Measurements from ENCODE around the gene NENF.
A peak's percentile ranks its signal among the peaks of the same experiment; 100 is the strongest.

Gene NENF

GRCh38 chr1:212471286-212471685, 38.6 kb downstream of the NENF start:
- Histone ChIP-seq H3K23ac (ENCODE audit: low read depth, low read length, poor library complexity) (no peak overlapping the region), H2AK5ac (ENCODE audit: low read depth, low read length) (no peak overlapping the region)

GRCh38 chr1:212471891-212472675, 39.4 kb downstream of the NENF start:
- no peaks in the 10 kb centered on the region for H3K9me3 ChIP-seq (replicated peaks in 1 of 2; ENCODE audit: control insufficient read depth in 2 of 2, insufficient read depth in 1 of 2, low read depth in 1 of 2, low read length in 2 of 2)
- no peak overlapping the region for H2AFZ ChIP-seq (ENCODE audit: low read length)
- no peak overlapping the region for H3K27ac ChIP-seq (replicated peaks; ENCODE audit: low read length)
- peak overlapping the region; percentile 18 for H2BK15ac ChIP-seq (ENCODE audit: low read length)
- no peak overlapping the region for H2BK120ac ChIP-seq (ENCODE audit: low read depth, low read length)
- H3K4ac ChIP-seq (ENCODE audit: low read length): no peak overlapping the region
- no peak overlapping the region for H3K18ac ChIP-seq (ENCODE audit: low read length)
- no CpG with 5 or more reads among the region's 17 CpGs for WGBS, 2 donors (ENCODE audit: extremely low coverage in 2 of 2, insufficient read length in 2 of 2, insufficient replicate concordance in 1 of 2)
- no peak overlapping the region for H2BK5ac ChIP-seq (ENCODE audit: low read length)
- H2AK5ac ChIP-seq (ENCODE audit: low read depth, low read length): no peak overlapping the region
- peaks cover 0 to 16% (median 0%) of the 10 kb centered on the region in 3 experiments for H3K27me3 ChIP-seq (ENCODE audit: control insufficient read depth in 3 of 3, insufficient read depth in 3 of 3, low read depth in 1 of 3, low read length in 3 of 3)
- no peak overlapping the region for H3K23ac ChIP-seq (ENCODE audit: low read depth, low read length, poor library complexity)
- H4K91ac ChIP-seq (ENCODE audit: low read depth, low read length, poor library complexity): no peak overlapping the region
- H3K4me2 ChIP-seq (ENCODE audit: insufficient read depth, low read length, poor library complexity, severe bottlenecking): no peak overlapping the region
- no peaks in the 10 kb centered on the region for H3K4me1 ChIP-seq (ENCODE audit: control insufficient read depth in 2 of 2, insufficient read depth in 1 of 2, low read depth in 1 of 2, low read length in 2 of 2)
- no peaks in the 10 kb centered on the region for H3K79me1 ChIP-seq (ENCODE audit: low read depth, low read length)
- H3K36me3 ChIP-seq (replicated peaks in 1 of 2; ENCODE audit: control insufficient read depth in 2 of 2, insufficient read depth in 2 of 2, low read length in 2 of 2): no peaks in the 10 kb centered on the region
- H2BK12ac ChIP-seq (ENCODE audit: low read length): no peak overlapping the region
- no peak for DNase-seq (ENCODE audit: low spot score)
- no peak overlapping the region for H3K14ac ChIP-seq (ENCODE audit: low read length)
- H4K8ac ChIP-seq (ENCODE audit: low read depth, low read length): no peak overlapping the region
- H3K9ac ChIP-seq (ENCODE audit: low read depth, low read length, poor library complexity): no peak overlapping the region
- no peak overlapping the region for H3K4me3 ChIP-seq (ENCODE audit: low read length in 2 of 2)

More at GRCh38 chr1:212471286-212471685, 38.6 kb downstream of the NENF start:
- WGBS, 2 donors (ENCODE audit: extremely low coverage in 2 of 2, insufficient read length in 2 of 2, insufficient replicate concordance in 1 of 2): no CpG with 5 or more reads among the region's 3 CpGs
- H3K18ac ChIP-seq (ENCODE audit: low read length): no peak overlapping the region
- H2BK15ac ChIP-seq (ENCODE audit: low read length): no peak overlapping the region
- no peak overlapping the region for H3K4me2 ChIP-seq (ENCODE audit: insufficient read depth, low read length, poor library complexity, severe bottlenecking)
- no peak overlapping the region for H4K91ac ChIP-seq (ENCODE audit: low read depth, low read length, poor library complexity)
- H3K36me3 ChIP-seq (replicated peaks in 1 of 2; ENCODE audit: control insufficient read depth in 2 of 2, insufficient read depth in 2 of 2, low read length in 2 of 2): no peaks in the 10 kb centered on the region
- no peak overlapping the region for H3K9ac ChIP-seq (ENCODE audit: low read depth, low read length, poor library complexity)
- no peak overlapping the region for H2BK5ac ChIP-seq (ENCODE audit: low read length)
- no peaks in the 10 kb centered on the region for H3K9me3 ChIP-seq (replicated peaks in 1 of 2; ENCODE audit: control insufficient read depth in 2 of 2, insufficient read depth in 1 of 2, low read depth in 1 of 2, low read length in 2 of 2)
- H4K8ac ChIP-seq (ENCODE audit: low read depth, low read length): no peak overlapping the region
- peaks cover 0 to 16% (median 0%) of the 10 kb centered on the region in 3 experiments for H3K27me3 ChIP-seq (ENCODE audit: control insufficient read depth in 3 of 3, insufficient read depth in 3 of 3, low read depth in 1 of 3, low read length in 3 of 3)
- no peak for DNase-seq (ENCODE audit: low spot score)
- no peak overlapping the region for H3K4me3 ChIP-seq (ENCODE audit: low read length in 2 of 2)
- H3K4ac ChIP-seq (ENCODE audit: low read length): no peak overlapping the region
- no peak overlapping the region for H2BK12ac ChIP-seq (ENCODE audit: low read length)
- H2AFZ ChIP-seq (ENCODE audit: low read length): no peak overlapping the region
- H3K27ac ChIP-seq (replicated peaks; ENCODE audit: low read length): no peak overlapping the region
- H3K14ac ChIP-seq (ENCODE audit: low read length): no peak overlapping the region
- H3K4me1 ChIP-seq (ENCODE audit: control insufficient read depth in 2 of 2, insufficient read depth in 1 of 2, low read depth in 1 of 2, low read length in 2 of 2): no peaks in the 10 kb centered on the region
- no peak overlapping the region for H2BK120ac ChIP-seq (ENCODE audit: low read depth, low read length)
- H3K79me1 ChIP-seq (ENCODE audit: low read depth, low read length): no peaks in the 10 kb centered on the region

- Histone ChIP-seq H3K9ac (ENCODE audit: low read depth, low read length, poor library complexity) (no peak overlapping the region), H3K27me3 (ENCODE audit: control insufficient read depth in 3 of 3, insufficient read depth in 3 of 3, low read depth in 1 of 3, low read length in 3 of 3) (peaks cover 0 to 16% (median 0%) of the 10 kb centered on the region in 3 experiments)
- no peak for DNase-seq (ENCODE audit: low spot score)
Measured at GRCh38 chr1:212473729-212474128, 41.0 kb downstream of the NENF start.

GRCh38 chr1:212475151-212475550, 42.4 kb downstream of the NENF start:
- Histone ChIP-seq H3K9me3 (replicated peaks in 1 of 2; ENCODE audit: control insufficient read depth in 2 of 2, insufficient read depth in 1 of 2, low read depth in 1 of 2, low read length in 2 of 2) (no peaks in the 10 kb centered on the region), H3K4ac (ENCODE audit: low read length) (no peak overlapping the region), H3K4me2 (ENCODE audit: insufficient read depth, low read length, poor library complexity, severe bottlenecking) (no peak overlapping the region), H3K4me3 (ENCODE audit: low read length in 2 of 2) (no peak overlapping the region), H4K8ac (ENCODE audit: low read depth, low read length) (no peak overlapping the region), H3K27me3 (ENCODE audit: control insufficient read depth in 3 of 3, insufficient read depth in 3 of 3, low read depth in 1 of 3, low read length in 3 of 3) (peaks cover 0 to 13% (median 0%) of the 10 kb centered on the region in 3 experiments), H4K91ac (ENCODE audit: low read depth, low read length, poor library complexity) (no peak overlapping the region), H2BK15ac (ENCODE audit: low read length) (no peak overlapping the region), H3K4me1 (ENCODE audit: control insufficient read depth in 2 of 2, insufficient read depth in 1 of 2, low read depth in 1 of 2, low read length in 2 of 2) (peaks cover 5% of the 10 kb centered on the region in 2 donors), H2BK12ac (ENCODE audit: low read length) (no peak overlapping the region), H2BK120ac (ENCODE audit: low read depth, low read length) (no peak overlapping the region), H3K9ac (ENCODE audit: low read depth, low read length, poor library complexity) (no peak overlapping the region), H2BK5ac (ENCODE audit: low read length) (no peak overlapping the region), H3K36me3 (replicated peaks in 1 of 2; ENCODE audit: control insufficient read depth in 2 of 2, insufficient read depth in 2 of 2, low read length in 2 of 2) (no peaks in the 10 kb centered on the region), H3K23ac (ENCODE audit: low read depth, low read length, poor library complexity) (no peak overlapping the region), H3K79me1 (ENCODE audit: low read depth, low read length) (no peaks in the 10 kb centered on the region), H3K27ac (replicated peaks; ENCODE audit: low read length) (no peak overlapping the region), H3K14ac (ENCODE audit: low read length) (no peak overlapping the region), H2AFZ (ENCODE audit: low read length) (no peak overlapping the region), H2AK5ac (ENCODE audit: low read depth, low read length) (no peak overlapping the region), H3K18ac (ENCODE audit: low read length) (no peak overlapping the region)
- DNase-seq (ENCODE audit: low spot score): no peak
- no CpG with 5 or more reads among the region's 4 CpGs for WGBS, 2 donors (ENCODE audit: extremely low coverage in 2 of 2, insufficient read length in 2 of 2, insufficient replicate concordance in 1 of 2)

More at GRCh38 chr1:212473729-212474128, 41.0 kb downstream of the NENF start:
- no peaks in the 10 kb centered on the region for H3K79me1 ChIP-seq (ENCODE audit: low read depth, low read length)
- no peaks in the 10 kb centered on the region for H3K4me1 ChIP-seq (ENCODE audit: control insufficient read depth in 2 of 2, insufficient read depth in 1 of 2, low read depth in 1 of 2, low read length in 2 of 2)
- H2AFZ ChIP-seq (ENCODE audit: low read length): no peak overlapping the region
- H2BK12ac ChIP-seq (ENCODE audit: low read length): no peak overlapping the region
- peak overlapping the region; percentile 45 for H3K23ac ChIP-seq (ENCODE audit: low read depth, low read length, poor library complexity)
- H3K4ac ChIP-seq (ENCODE audit: low read length): no peak overlapping the region
- H2BK5ac ChIP-seq (ENCODE audit: low read length): peak overlapping the region; percentile 5
- no peak overlapping the region for H2BK15ac ChIP-seq (ENCODE audit: low read length)
- H3K14ac ChIP-seq (ENCODE audit: low read length): no peak overlapping the region
- peak overlapping the region; percentile 60 for H2AK5ac ChIP-seq (ENCODE audit: low read depth, low read length)
- no peak overlapping the region for H3K27ac ChIP-seq (replicated peaks; ENCODE audit: low read length)
- H4K91ac ChIP-seq (ENCODE audit: low read depth, low read length, poor library complexity): no peak overlapping the region
- no peak overlapping the region for H4K8ac ChIP-seq (ENCODE audit: low read depth, low read length)
- H3K18ac ChIP-seq (ENCODE audit: low read length): no peak overlapping the region
- H3K9me3 ChIP-seq (replicated peaks in 1 of 2; ENCODE audit: control insufficient read depth in 2 of 2, insufficient read depth in 1 of 2, low read depth in 1 of 2, low read length in 2 of 2): no peaks in the 10 kb centered on the region
- no peaks in the 10 kb centered on the region for H3K36me3 ChIP-seq (replicated peaks in 1 of 2; ENCODE audit: control insufficient read depth in 2 of 2, insufficient read depth in 2 of 2, low read length in 2 of 2)
- WGBS, 2 donors (ENCODE audit: extremely low coverage in 2 of 2, insufficient read length in 2 of 2, insufficient replicate concordance in 1 of 2): no CpG with 5 or more reads among the region's 9 CpGs
- no peak overlapping the region for H3K4me3 ChIP-seq (ENCODE audit: low read length in 2 of 2)
- H2BK120ac ChIP-seq (ENCODE audit: low read depth, low read length): no peak overlapping the region
- H3K4me2 ChIP-seq (ENCODE audit: insufficient read depth, low read length, poor library complexity, severe bottlenecking): no peak overlapping the region

All from neuronal stem cell (in vitro differentiated cells).